ENCODE measurements around the gene SLC2A11. TPM values are rescaled to one million over a fixed set of nuclear protein-coding genes. Genes with fewer than 3 reads are reported as not detected.
A peak's percentile ranks its signal among the peaks of the same experiment; 100 is the strongest.

Gene SLC2A11
- total and polyA plus RNA-seq, 3 experiments from 2014 or later: 5.2 to 9.0 (median 7.1) TPM

DNA sequence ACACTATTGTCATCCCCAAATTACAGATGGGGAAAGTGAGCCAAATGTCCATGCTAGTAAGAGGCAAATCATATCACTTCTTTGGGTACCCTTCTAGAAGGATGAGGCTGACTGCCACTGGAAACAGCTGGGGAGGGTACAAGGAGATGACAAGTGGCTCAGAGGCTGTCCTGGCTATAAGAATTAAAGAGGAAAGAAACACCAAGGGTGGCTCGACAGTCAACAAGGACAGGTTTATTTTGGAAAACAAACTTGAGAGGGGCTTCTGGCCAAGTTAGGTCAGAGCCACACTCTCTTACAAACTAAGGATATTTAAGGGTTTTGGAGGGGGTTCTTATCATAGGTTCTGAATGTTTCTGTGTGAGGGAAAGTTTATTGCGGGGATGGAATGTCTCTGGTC is 34.5 kb downstream of the SLC2A11 start:
- Histone ChIP-seq H3K27me3 (ENCODE audit: insufficient read depth, low read length, poor library complexity, severe bottlenecking) (no peaks in the 10 kb centered on the region), H3K36me3 (ENCODE audit: insufficient read depth, low read length) (peaks cover 7% of the 10 kb centered on the region), H3K27ac (ENCODE audit: low read depth, low read length) (no peak overlapping the region), H3K4me3 (ENCODE audit: low read length) (no peak overlapping the region), H3K4me1 (ENCODE audit: insufficient read depth, low read length) (peaks cover 20% of the 10 kb centered on the region), H3K9me3 (ENCODE audit: low read length) (no peaks in the 10 kb centered on the region)
- peak overlapping the region in 6 of 8 donors; percentile 24 to 97 (median 67) for H3K27ac Mint-ChIP-seq
- H3K27me3 Mint-ChIP-seq: peaks cover 0 to 2% of the 10 kb centered on the region in 2 donors
- peaks cover 25 to 27% (median 26%) of the 10 kb centered on the region in 3 donors for H3K4me1 Mint-ChIP-seq
- no peak for DNase-seq
- no peaks in the 10 kb centered on the region for H3K9me3 Mint-ChIP-seq
- peak overlapping the region in 6 of 7 donors; percentile 20 to 68 (median 50) for H3K4me3 Mint-ChIP-seq
- peaks cover 0 to 30% (median 0%) of the 10 kb centered on the region in 3 donors for H3K36me3 Mint-ChIP-seq
- CTCF ChIA-PET: interaction anchor here (2.8 kb wide), 1 partner anchor 18 kb away, joined by 21 read pairs; no protein-coding TSS in a partner anchor
- POLR2A ChIA-PET: no interaction called here

DNA sequence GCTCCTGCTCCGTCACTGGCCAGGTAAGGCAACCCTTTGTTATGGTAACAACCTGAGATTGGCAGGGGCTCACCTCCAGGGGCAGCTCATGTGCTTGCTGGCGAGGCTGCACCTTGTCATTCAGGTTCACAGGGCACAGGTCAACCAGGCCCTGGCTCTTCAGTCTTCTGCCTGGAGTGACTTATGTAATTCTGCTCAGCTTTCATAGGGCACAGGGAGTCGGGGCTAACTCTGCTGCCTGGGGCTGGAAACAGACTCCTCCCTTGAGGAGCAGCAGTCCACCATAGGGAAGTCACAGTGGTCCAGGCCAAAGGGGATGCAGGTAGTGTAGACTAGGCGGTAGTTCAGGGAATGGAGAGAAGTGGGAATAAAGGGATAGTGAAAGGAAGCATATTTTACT is 35.0 kb downstream of the SLC2A11 start:
- DNase-seq: no peak
- peak overlapping the region; percentile 28 to 97 (median 94) for H3K27ac Mint-ChIP-seq
- ChIA-PET POLR2A (no interaction called here), CTCF (interaction anchor here (2.7 to 2.8 kb wide), 2 partner anchors 17 to 35 kb away, joined by 21 to 28 read pairs; partner anchors contain the start of gene SLC2A11)
- no peak overlapping the region for H3K27ac ChIP-seq (ENCODE audit: low read depth, low read length)
- H3K4me3 Mint-ChIP-seq: peak overlapping the region; percentile 20 to 97 (median 92)
- H3K27me3 ChIP-seq (ENCODE audit: insufficient read depth, low read length, poor library complexity, severe bottlenecking): no peaks in the 10 kb centered on the region
- peaks cover 0 to 2% of the 10 kb centered on the region in 2 donors for H3K27me3 Mint-ChIP-seq
- H3K4me1 ChIP-seq (ENCODE audit: insufficient read depth, low read length): peaks cover 20% of the 10 kb centered on the region
- peaks cover 25 to 30% (median 27%) of the 10 kb centered on the region in 3 donors for H3K4me1 Mint-ChIP-seq
- H3K9me3 ChIP-seq (ENCODE audit: low read length): no peaks in the 10 kb centered on the region
- peaks cover 8% of the 10 kb centered on the region for H3K36me3 ChIP-seq (ENCODE audit: insufficient read depth, low read length)
- H3K9me3 Mint-ChIP-seq: no peaks in the 10 kb centered on the region
- peaks cover 0 to 35% (median 0%) of the 10 kb centered on the region in 3 donors for H3K36me3 Mint-ChIP-seq
- H3K4me3 ChIP-seq (ENCODE audit: low read length): no peak overlapping the region

- POLR2A ChIA-PET: interaction anchor here (1.0 to 2.1 kb wide), 4 partner anchors 20 to 197 kb away, joined by 3 to 34 read pairs (median 18); partner anchors contain the start of gene SLC2A11
- H3K27ac ChIP-seq (ENCODE audit: low read depth, low read length): peak overlapping the region; percentile 95
- H3K4me3 ChIP-seq (ENCODE audit: low read length): peak overlapping the region; percentile 90
- H3K4me1 Mint-ChIP-seq: peaks cover 25 to 34% (median 27%) of the 10 kb centered on the region in 3 donors
- H3K4me3 Mint-ChIP-seq: peak overlapping the region; percentile 90 to 97 (median 94)
- no peaks in the 10 kb centered on the region for H3K9me3 Mint-ChIP-seq
- CTCF ChIA-PET: interaction anchor here (0.6 to 2.8 kb wide), 12 partner anchors 10 to 265 kb away, joined by 3 to 28 read pairs (median 6); partner anchors contain the start of gene SLC2A11
- H3K27me3 ChIP-seq (ENCODE audit: insufficient read depth, low read length, poor library complexity, severe bottlenecking): no peaks in the 10 kb centered on the region
- H3K36me3 ChIP-seq (ENCODE audit: insufficient read depth, low read length): peaks cover 8% of the 10 kb centered on the region
- no peak for DNase-seq
- peaks cover 0 to 2% of the 10 kb centered on the region in 2 donors for H3K27me3 Mint-ChIP-seq
- peaks cover 0 to 38% (median 0%) of the 10 kb centered on the region in 3 donors for H3K36me3 Mint-ChIP-seq
- no peaks in the 10 kb centered on the region for H3K9me3 ChIP-seq (ENCODE audit: low read length)
- peak overlapping the region; percentile 93 to 99 (median 96) for H3K27ac Mint-ChIP-seq
- H3K4me1 ChIP-seq (ENCODE audit: insufficient read depth, low read length): peaks cover 20% of the 10 kb centered on the region
Measured at GRCh38 chr22:23893121-23893944, 35.7 kb downstream of the SLC2A11 start.

- Mint-ChIP-seq H3K4me1 (peaks cover 25 to 34% (median 27%) of the 10 kb centered on the region in 3 donors), H3K36me3 (peaks cover 0 to 38% (median 0%) of the 10 kb centered on the region in 3 donors), H3K9me3 (no peaks in the 10 kb centered on the region), H3K4me3 (peak within 1 kb of the TSS; percentile 90 to 97 (median 94)), H3K27me3 (peaks cover 0 to 2% of the 10 kb centered on the region in 2 donors), H3K27ac (peak within 1 kb of the TSS; percentile 93 to 99 (median 96))
- peak within 1 kb of the TSS; percentile 90 for H3K4me3 ChIP-seq (ENCODE audit: low read length)
- peak within 1 kb of the TSS; percentile 95 for H3K27ac ChIP-seq (ENCODE audit: low read depth, low read length)
- ChIA-PET CTCF (interaction anchor here (0.6 to 2.8 kb wide), 15 partner anchors 9 to 264 kb away, joined by 3 to 28 read pairs (median 5); partner anchors contain the start of gene SLC2A11), POLR2A (interaction anchor here (0.6 to 2.1 kb wide), 10 partner anchors 10 to 198 kb away, joined by 3 to 34 read pairs (median 3); partner anchors contain the start of genes SLC2A11 and SMARCB1)
- no peaks in the 10 kb centered on the region for H3K27me3 ChIP-seq (ENCODE audit: insufficient read depth, low read length, poor library complexity, severe bottlenecking)
- peak; percentile 91 to 96 (median 94) for DNase-seq
- H3K4me1 ChIP-seq (ENCODE audit: insufficient read depth, low read length): peaks cover 20% of the 10 kb centered on the region
- H3K9me3 ChIP-seq (ENCODE audit: low read length): no peaks in the 10 kb centered on the region
- H3K36me3 ChIP-seq (ENCODE audit: insufficient read depth, low read length): peaks cover 8% of the 10 kb centered on the region
Measured at GRCh38 chr22:23893945-23894709, 36.5 kb downstream of the SLC2A11 start, which contains the start of gene MIF. Gene MIF (plus strand): TSS chr22:23894383. CDS start chr22:23894475, 92 bp downstream.

- CTCF ChIA-PET: interaction anchor here (0.9 to 2.8 kb wide), 12 partner anchors 15 to 263 kb away, joined by 3 to 28 read pairs (median 5); partner anchors contain the start of gene SLC2A11
- H3K36me3 Mint-ChIP-seq: peaks cover 0 to 38% (median 0%) of the 10 kb centered on the region in 3 donors
- peak overlapping the region; percentile 90 for H3K4me3 ChIP-seq (ENCODE audit: low read length)
- H3K4me1 ChIP-seq (ENCODE audit: insufficient read depth, low read length): peaks cover 20% of the 10 kb centered on the region
- POLR2A ChIA-PET: interaction anchor here (0.6 to 2.1 kb wide), 8 partner anchors 18 to 199 kb away, joined by 3 to 34 read pairs (median 4); partner anchors contain the start of genes SLC2A11 and SMARCB1
- H3K4me3 Mint-ChIP-seq: peak overlapping the region; percentile 90 to 97 (median 94)
- peak; percentile 43 to 75 (median 56) for DNase-seq
- no peaks in the 10 kb centered on the region for H3K9me3 Mint-ChIP-seq
- H3K36me3 ChIP-seq (ENCODE audit: insufficient read depth, low read length): peaks cover 8% of the 10 kb centered on the region
- H3K27me3 Mint-ChIP-seq: peaks cover 0 to 2% of the 10 kb centered on the region in 2 donors
- H3K9me3 ChIP-seq (ENCODE audit: low read length): no peaks in the 10 kb centered on the region
- H3K27ac Mint-ChIP-seq: peak overlapping the region; percentile 78 to 97 (median 90)
- peaks cover 25 to 34% (median 27%) of the 10 kb centered on the region in 3 donors for H3K4me1 Mint-ChIP-seq
- no peaks in the 10 kb centered on the region for H3K27me3 ChIP-seq (ENCODE audit: insufficient read depth, low read length, poor library complexity, severe bottlenecking)
- H3K27ac ChIP-seq (ENCODE audit: low read depth, low read length): peak overlapping the region; percentile 95
Measured at GRCh38 chr22:23894710-23895598, 37.3 kb downstream of the SLC2A11 start.

DNA sequence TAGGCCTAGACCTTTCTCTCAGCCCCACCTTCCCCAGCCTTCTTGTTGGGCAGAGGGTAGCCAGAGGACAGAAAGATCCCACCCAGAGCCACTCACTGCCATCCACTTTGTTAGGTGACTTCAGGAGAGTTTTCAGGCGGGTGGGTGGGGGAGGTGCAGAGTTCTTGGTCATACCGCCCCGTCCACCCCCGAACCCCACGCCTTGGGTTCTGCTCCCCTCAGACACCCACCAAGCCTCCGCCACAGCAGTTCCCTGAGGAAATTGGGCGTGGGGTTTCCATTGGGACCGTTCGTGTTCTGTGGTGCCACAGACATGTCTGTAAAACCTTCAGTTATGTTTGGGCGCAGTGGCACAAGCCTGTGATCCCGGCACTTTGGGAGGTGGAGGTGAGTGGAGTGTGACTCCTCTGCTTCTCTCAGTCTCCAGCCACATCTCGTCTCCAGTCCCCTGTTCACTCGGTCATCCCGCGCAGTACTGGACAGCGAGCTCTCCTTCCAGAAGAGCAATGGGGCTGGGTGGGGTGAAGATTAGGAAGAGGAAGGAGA is 38.0 kb downstream of the SLC2A11 start:
- Mint-ChIP-seq H3K27ac (peak overlapping the region; percentile 66 to 95 (median 86)), H3K4me3 (peak overlapping the region; percentile 90 to 97 (median 94)), H3K36me3 (peaks cover 0 to 38% (median 3%) of the 10 kb centered on the region in 3 donors), H3K9me3 (no peaks in the 10 kb centered on the region), H3K4me1 (peaks cover 25 to 34% (median 27%) of the 10 kb centered on the region in 3 donors), H3K27me3 (peaks cover 0 to 2% of the 10 kb centered on the region in 2 donors)
- no peak for DNase-seq
- peaks cover 20% of the 10 kb centered on the region for H3K4me1 ChIP-seq (ENCODE audit: insufficient read depth, low read length)
- H3K27ac ChIP-seq (ENCODE audit: low read depth, low read length): peak overlapping the region; percentile 95
- H3K4me3 ChIP-seq (ENCODE audit: low read length): peak overlapping the region; percentile 90
- no peaks in the 10 kb centered on the region for H3K27me3 ChIP-seq (ENCODE audit: insufficient read depth, low read length, poor library complexity, severe bottlenecking)
- CTCF ChIA-PET: interaction anchor here (1.1 kb wide), 1 partner anchor 18 kb away, joined by 3 read pairs; no protein-coding TSS in a partner anchor
- H3K36me3 ChIP-seq (ENCODE audit: insufficient read depth, low read length): peaks cover 8% of the 10 kb centered on the region
- H3K9me3 ChIP-seq (ENCODE audit: low read length): no peaks in the 10 kb centered on the region
- POLR2A ChIA-PET: no interaction called here

All from CD8-positive, alpha-beta memory T cell (primary cell).